ENCODE data around the gene UBR3.
"Not testable (repeated sequence)": the region's sequence is repeated elsewhere in the genome, so short reads cannot be mapped to it uniquely, and the experiment has no call there.

UBR3 gene

GRCh38 chr2:169867579-169867978 lies 40.3 kb downstream of the UBR3 start:
- in situ Hi-C loops (cut with MboI; ENCODE audit: low sequenced_read_pairs), result no loop called here

GRCh38 chr2:169868951-169869350 lies 41.7 kb downstream of the UBR3 start:
- in situ Hi-C loops (cut with MboI; ENCODE audit: low sequenced_read_pairs), result no loop called here

- in situ Hi-C loops (cut with MboI; ENCODE audit: low sequenced_read_pairs), result not testable (repeated sequence)
Observed at GRCh38 chr2:169871369-169871768, 44.1 kb downstream of the UBR3 start.

- in situ Hi-C loops (cut with MboI; ENCODE audit: low sequenced_read_pairs), result no loop called here
Observed at GRCh38 chr2:169871994-169872393, 44.7 kb downstream of the UBR3 start.

GRCh38 chr2:169877398-169877797 lies 50.1 kb downstream of the UBR3 start:
- in situ Hi-C loops (cut with MboI; ENCODE audit: low sequenced_read_pairs), result no loop called here

- in situ Hi-C loops (cut with MboI; ENCODE audit: low sequenced_read_pairs), result no loop called here
Observed at GRCh38 chr2:169887120-169887519, 59.9 kb downstream of the UBR3 start.

- in situ Hi-C loops (cut with MboI; ENCODE audit: low sequenced_read_pairs), result no loop called here
Observed at GRCh38 chr2:169891593-169892298, 64.5 kb downstream of the UBR3 start.

GRCh38 chr2:169892951-169893350 lies 65.7 kb downstream of the UBR3 start:
- in situ Hi-C loops (cut with MboI; ENCODE audit: low sequenced_read_pairs), result no loop called here

- in situ Hi-C loops (cut with MboI; ENCODE audit: low sequenced_read_pairs), result no loop called here
Observed at GRCh38 chr2:169895294-169895985, 68.2 kb downstream of the UBR3 start.

- in situ Hi-C loops (cut with MboI; ENCODE audit: low sequenced_read_pairs), result no loop called here
Observed at GRCh38 chr2:169897834-169898233, 70.6 kb downstream of the UBR3 start.

GRCh38 chr2:169900103-169900502 lies 72.8 kb downstream of the UBR3 start:
- in situ Hi-C loops (cut with MboI; ENCODE audit: low sequenced_read_pairs), result not testable (repeated sequence)

GRCh38 chr2:169900686-169901085 lies 73.4 kb downstream of the UBR3 start:
- in situ Hi-C loops (cut with MboI; ENCODE audit: low sequenced_read_pairs), result no loop called here

- in situ Hi-C loops (cut with MboI; ENCODE audit: low sequenced_read_pairs), result no loop called here
Observed at GRCh38 chr2:169906731-169907130, 79.5 kb downstream of the UBR3 start.

GRCh38 chr2:169909376-169909775 lies 82.1 kb downstream of the UBR3 start:
- in situ Hi-C loops (cut with MboI; ENCODE audit: low sequenced_read_pairs), result no loop called here

- in situ Hi-C loops (cut with MboI; ENCODE audit: low sequenced_read_pairs), result no loop called here
Observed at GRCh38 chr2:169910109-169910799, 83.0 kb downstream of the UBR3 start.

- in situ Hi-C loops (cut with MboI; ENCODE audit: low sequenced_read_pairs), result no loop called here
Observed at GRCh38 chr2:169911119-169911518, 83.9 kb downstream of the UBR3 start.

- in situ Hi-C loops (cut with MboI; ENCODE audit: low sequenced_read_pairs), result no loop called here
Observed at GRCh38 chr2:169916623-169917022, 89.4 kb downstream of the UBR3 start.

- in situ Hi-C loops (cut with MboI; ENCODE audit: low sequenced_read_pairs), result no loop called here
Observed at GRCh38 chr2:169923977-169924376, 96.7 kb downstream of the UBR3 start.

GRCh38 chr2:169925968-169926367 lies 98.7 kb downstream of the UBR3 start:
- in situ Hi-C loops (cut with MboI; ENCODE audit: low sequenced_read_pairs), result no loop called here

GRCh38 chr2:169928463-169928864 lies 101.2 kb downstream of the UBR3 start:
- in situ Hi-C loops (cut with MboI; ENCODE audit: low sequenced_read_pairs), result no loop called here

- in situ Hi-C loops (cut with MboI; ENCODE audit: low sequenced_read_pairs), result no loop called here
Observed at GRCh38 chr2:169933124-169933711, 106.0 kb downstream of the UBR3 start.

GRCh38 chr2:169936652-169937051 lies 109.4 kb downstream of the UBR3 start:
- in situ Hi-C loops (cut with MboI; ENCODE audit: low sequenced_read_pairs), result not testable (repeated sequence)
